C4-2B (cell line): ENCODE measurements around the gene JOSD1.

ENCODE experiments used
- H3K27ac ChIP-seq: fragments of 450-650 bp; 2 replicates; pipeline ENCODE4 v1.5.1; 2017
- CTCF ChIP-seq: fragments of 450-650 bp; conservative IDR thresholded peaks from 2 replicates; pipeline ENCODE4 v1.5.1; 2017; ENCODE audit warnings: mild to moderate bottlenecking
- ZFX ChIP-seq: fragments of 450-650 bp; IDR thresholded peaks from 2 replicates; pipeline ENCODE4 v1.6.1; 2017

The JOSD1 gene

GRCh38 chr22:38741576-38741975, 40.8 kb upstream of the JOSD1 start:
- no peak overlapping the region for H3K27ac ChIP-seq
- no peak for TF ChIP-seq ZFX
- TF ChIP-seq CTCF: no peak

GRCh38 chr22:38741166-38741565, 40.4 kb upstream of the JOSD1 start:
- no peak overlapping the region for H3K27ac ChIP-seq
- no peak for TF ChIP-seq CTCF
- TF ChIP-seq ZFX: no peak

GRCh38 chr22:38740754-38741153, 40.0 kb upstream of the JOSD1 start:
- TF ChIP-seq CTCF (no peak), ZFX (no peak)
- H3K27ac ChIP-seq: no peak overlapping the region

- TF ChIP-seq ZFX: no peak
- no peak for TF ChIP-seq CTCF
- no peak overlapping the region for H3K27ac ChIP-seq
These were observed 39.5 kb upstream of the JOSD1 start for GRCh38 chr22:38740116-38740723.

- TF ChIP-seq ZFX (no peak), CTCF (no peak)
- H3K27ac ChIP-seq: no peak overlapping the region
These were observed 38.7 kb upstream of the JOSD1 start for GRCh38 chr22:38739300-38740055.

- no peak overlapping the region for H3K27ac ChIP-seq
- TF ChIP-seq ZFX (no peak), CTCF (no peak)
These were observed 37.8 kb upstream of the JOSD1 start for GRCh38 chr22:38738475-38739070.
